NCI-H748 treated with DMSO at 0.1 percent for 48 hours (cell line): ENCODE data around the gene PADI2.

Source experiments
- DNase-seq: peaks from one replicate; lab custom pipeline; 2025; lab: John Stamatoyannopoulos, UW

PADI2 gene

GRCh38 chr1:17020502-17020901, 98.7 kb downstream of the PADI2 start:
- DNase-seq, result no peak

GRCh38 chr1:17018849-17019248, 100.4 kb downstream of the PADI2 start:
- no peak for DNase-seq

GRCh38 chr1:17017435-17017834, 101.8 kb downstream of the PADI2 start:
- no peak for DNase-seq
